Measurements from ENCODE around the gene LRMDA. TPM values are rescaled to one million over a fixed set of nuclear protein-coding genes. Genes with fewer than 3 reads are reported as not detected.
A peak's percentile ranks its signal among the peaks of the same experiment; 100 is the strongest.

Gene LRMDA
- total RNA-seq, 1 donor: 32.6 TPM

DNA sequence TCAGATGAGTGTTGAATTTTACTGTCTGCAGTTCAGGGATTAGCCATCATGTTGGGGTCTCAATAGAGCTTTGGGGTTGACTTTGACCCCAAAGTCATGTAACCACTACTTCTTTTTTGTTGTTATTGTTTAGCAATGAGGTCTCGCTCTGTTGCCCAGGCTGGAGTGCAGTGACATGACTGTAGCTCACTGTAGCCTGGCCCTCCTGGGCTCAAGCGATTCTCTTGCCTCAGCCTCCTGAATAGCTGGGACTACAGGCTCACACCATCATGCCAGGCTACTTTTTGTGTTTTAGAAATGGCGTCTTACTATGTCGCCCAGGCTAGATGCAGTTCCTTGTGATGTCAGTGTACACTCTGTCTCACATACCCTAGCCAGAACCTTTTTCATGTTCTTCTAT is 598.4 kb downstream of the LRMDA start:
- no peak for DNase-seq (ENCODE audit: low read depth in 2 of 3, low spot score in 2 of 3)

DNA sequence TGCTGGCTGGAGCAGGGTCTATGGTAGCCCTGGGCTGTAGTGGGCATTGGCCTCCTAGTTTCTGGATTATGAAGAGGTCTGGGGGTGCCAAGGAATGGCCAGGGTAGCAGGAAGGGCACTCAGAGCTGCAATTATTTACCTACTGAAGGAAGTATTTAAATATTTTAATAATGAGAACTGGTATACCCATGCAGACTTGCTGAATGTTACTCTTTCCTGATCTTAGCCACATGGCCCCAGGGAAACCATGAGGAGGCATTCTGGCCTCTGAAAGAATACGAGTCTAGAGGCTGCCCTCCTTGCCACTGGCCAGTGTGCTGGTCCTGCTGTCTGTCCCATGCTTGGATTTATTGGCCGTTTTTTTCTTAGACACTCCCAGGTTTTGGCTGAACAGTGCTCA is 599.7 kb downstream of the LRMDA start:
- DNase-seq (ENCODE audit: low read depth in 2 of 3, low spot score in 2 of 3): no peak

DNA sequence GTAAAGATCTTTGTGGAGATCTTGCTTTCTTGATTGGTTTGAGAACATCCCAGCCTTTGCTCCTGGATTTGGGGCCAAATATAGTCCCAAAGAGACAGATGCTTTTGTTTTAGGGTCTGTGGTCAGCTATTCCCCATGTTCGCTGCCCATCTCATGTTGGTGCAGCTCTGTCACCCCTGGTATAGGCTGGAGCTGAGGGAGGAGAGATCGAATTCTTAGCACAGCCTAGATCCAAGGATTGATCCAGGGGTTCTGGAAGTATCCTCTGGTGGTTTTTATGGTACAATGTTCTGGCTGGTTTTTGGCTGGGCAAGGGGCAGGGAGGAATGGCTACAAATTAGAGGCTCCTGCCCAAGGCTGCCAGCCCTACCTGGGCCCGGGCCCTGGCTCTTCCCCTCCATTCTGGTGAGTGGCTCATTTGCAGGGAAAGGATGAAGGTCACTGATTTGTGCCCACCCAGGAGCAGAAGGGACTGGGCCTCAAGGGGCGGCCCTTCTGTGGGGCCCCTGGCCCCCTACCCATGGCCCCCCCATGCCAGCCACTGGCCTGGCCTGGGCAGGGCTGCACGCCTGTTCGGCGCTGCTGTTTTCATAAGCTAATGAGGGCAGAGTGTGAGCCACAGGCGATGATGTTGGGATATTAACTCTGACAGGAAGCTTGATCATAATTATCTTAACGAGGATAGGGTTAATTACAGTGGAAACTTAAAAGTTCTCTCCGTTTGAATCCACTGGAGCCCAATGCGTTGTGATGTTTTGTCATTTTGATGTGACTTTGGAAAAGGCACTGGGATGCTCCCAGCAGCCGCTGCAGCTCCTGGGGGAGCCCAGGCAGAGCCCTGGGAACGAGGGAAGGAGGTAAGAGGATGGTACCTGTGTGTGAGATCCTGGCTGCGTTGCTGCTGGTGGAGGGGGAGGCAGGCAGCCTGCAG is 600.6 kb downstream of the LRMDA start:
- DNase-seq (ENCODE audit: low read depth in 2 of 3, low spot score in 2 of 3): no peak

DNA sequence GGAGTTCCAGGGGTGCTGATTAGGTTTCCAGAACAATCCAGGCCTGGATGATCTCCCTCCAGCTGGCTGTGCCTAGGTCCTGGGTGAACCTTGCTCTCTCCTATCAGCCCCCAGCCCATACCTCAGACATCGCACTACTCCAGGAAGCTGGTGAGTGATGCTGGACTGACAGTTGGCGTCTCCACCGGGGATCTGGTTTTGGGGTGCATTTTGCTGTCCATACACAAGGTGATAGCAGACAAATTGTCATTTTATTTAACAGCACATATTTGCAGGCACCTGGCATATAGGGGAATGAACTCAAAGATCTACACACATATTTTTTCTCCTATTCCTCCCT is 601.2 kb downstream of the LRMDA start:
- DNase-seq (ENCODE audit: low read depth in 2 of 3, low spot score in 2 of 3): no peak

DNA sequence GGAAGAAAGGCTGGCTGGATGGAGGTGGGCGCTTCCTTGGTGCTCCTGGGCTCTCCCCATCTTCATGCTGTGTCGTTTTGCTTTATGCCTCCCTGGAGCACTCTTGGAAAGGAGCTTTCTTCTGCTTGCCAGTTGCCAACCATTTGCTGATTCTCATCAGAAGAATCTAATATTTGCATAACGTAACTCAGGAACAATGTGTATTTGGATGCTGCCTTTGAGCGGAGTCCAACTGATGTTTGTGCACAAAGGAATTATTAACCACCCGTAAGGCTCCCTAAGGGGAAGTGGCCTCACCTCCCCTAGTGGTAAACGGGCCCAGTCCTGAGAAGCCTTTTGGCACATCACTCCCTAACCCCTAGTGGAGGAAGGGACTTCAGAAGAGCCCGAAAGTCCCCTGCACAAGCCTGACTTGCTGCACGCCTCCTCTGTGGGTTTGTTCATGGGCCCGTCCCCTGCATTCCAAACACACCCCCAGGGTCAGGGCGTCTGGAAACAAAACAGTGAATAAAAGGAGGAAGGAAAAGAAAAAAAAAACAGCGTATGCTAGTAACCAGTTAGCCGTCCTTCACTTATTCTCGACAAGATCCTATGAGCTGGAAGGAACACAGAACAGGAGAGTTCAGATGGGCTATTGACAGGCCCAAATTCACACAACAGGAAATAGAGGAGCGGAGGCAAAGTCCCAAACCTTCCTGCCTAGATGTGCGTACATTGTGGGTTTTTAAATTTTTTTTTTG is 602.2 kb downstream of the LRMDA start:
- DNase-seq (ENCODE audit: low read depth in 2 of 3, low spot score in 2 of 3): peak in 2 of 3 donors; percentile 35 to 74

DNA sequence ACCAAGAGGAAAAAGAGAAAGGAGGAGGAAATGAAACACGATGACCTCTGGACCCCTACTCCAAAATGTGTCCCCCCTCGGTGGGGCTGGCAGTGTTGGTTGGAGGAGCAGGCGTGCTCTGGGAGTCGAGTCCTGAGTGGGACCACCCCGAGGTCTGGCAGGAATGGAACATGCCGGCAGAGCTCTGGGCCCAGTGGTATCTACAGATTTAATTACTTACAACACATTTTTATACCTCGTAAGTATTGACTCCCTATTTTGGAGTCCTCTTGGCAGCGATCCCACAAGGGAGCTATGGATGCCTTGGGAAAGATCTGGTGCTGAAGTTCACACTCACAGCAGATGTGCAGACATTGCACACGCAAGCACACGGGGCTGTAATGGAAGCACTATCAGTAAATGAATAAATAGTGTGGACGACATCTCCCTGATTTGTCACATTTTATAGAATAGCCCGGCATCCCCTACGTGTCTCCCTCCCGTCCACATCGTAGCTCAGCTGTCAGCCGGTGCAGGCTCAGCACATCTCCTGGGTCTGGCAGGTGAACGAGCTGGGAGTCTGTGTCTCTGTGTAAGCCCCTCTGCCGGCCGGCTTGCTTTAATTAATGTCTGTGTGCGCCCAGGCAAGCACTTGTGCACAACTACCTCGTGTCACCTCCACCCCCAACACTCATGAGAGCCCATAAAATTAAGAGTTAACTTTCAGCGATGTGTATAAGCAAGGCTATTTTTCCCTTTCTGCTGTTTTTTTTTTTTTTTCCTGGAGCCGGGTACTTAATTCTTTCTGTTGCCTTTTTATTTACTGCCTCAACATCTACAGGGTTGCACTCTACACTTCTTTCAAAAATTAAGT is 603.2 kb downstream of the LRMDA start:
- no peak for DNase-seq (ENCODE audit: low read depth in 2 of 3, low spot score in 2 of 3)

DNA sequence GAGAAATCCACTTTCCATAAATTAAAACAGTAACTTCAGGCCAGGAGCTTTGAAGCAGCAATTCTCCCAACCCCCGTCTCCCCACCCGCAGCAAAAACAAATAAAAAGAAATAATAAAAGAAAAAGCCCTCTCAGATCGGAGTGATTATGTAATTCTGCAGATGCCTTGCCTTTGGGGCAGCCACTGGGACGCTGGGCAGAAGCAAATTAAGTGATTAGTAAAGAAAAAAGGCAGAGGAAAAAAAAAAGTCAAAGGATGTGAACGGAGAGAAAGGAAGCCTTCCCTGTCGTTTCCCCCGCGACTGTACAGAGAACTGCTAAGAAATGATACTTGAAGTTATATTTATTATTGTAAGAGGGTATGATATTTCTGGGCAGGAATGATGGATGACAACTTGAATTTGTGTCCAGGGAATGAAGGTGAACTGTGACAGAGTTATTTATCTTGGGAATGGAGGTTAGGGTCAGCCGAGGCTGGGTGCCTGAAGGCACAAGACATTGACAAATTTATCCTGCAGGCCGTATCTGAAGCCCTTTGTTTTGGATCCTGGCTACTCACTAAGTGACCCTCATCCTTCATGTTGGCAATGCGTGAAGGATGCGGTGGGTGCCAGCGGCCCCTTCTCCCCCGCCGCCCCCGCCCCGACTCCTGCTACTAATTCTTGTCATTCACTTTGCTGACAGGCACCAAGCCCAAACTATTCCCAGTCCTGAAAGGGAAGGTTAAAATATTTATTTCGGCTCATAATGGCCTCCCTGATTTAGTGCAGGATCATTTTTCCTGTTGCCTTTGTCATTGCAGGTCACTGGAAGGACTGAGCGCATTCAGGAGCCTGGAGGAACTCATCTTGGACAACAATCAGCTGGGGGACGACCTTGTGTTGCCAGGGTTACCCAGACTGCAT is 604.0 kb downstream of the LRMDA start:
- no peak for DNase-seq (ENCODE audit: low read depth in 2 of 3, low spot score in 2 of 3)

DNA sequence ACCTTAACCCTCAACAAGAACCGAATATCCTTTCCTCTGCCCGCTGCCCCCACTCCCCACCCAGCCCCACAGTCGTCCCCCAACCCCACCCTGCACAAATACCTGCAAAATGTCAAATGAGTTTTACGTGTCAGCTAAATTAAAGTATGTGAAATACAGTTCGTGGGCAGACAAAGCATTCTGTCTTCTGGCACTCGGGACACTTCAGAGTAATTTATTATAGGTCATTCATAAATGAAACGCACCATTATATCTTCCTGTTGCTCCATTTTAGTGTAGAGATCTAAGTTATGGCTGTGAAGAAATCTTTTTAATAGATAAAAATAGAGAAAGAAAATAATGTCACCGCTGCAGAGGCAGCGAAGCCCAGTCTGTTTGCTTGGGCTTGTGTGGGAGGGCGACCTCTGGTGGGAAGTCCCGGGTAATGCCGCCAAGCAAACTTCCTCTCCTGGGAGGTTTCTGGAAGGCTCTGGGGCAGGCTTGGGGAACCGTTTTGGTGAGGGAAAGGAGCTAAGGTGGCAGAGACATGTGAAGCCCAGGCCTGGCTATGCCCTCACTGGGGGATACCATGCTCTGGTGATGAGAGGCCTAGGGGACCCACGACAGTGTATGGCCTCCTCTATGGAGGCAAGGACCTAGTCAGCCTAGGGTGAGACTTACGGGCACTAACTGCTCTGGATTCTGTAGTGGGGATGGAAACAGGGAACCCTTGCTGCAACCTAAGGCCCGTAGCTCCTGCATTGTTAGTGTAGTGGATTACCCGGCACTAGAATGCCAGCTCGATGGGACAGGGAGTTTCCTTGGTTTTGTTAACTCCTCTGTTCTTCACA is 604.9 kb downstream of the LRMDA start:
- DNase-seq (ENCODE audit: low read depth in 2 of 3, low spot score in 2 of 3): peak in 2 of 3 donors; percentile 31 to 74

DNA sequence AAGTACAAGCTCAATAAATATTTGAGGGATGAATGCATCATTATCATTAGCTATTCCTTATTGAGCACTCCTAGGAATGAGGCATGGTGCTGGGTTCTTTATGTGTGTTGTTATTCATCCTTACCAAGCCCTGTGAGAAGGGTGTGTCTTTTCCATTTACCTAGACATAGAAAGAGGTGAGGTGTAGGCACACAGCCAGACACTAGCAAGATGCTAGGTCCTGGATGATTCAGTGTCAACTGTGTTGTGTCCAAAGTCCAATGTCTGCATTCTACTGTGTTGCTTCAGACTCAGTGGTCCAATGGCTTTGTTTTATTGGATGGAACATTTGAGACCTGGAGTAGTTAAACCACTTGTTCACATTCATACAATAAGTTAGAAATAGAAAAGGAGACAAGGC is 605.5 kb downstream of the LRMDA start:
- no peak for DNase-seq (ENCODE audit: low read depth in 2 of 3, low spot score in 2 of 3)

DNA sequence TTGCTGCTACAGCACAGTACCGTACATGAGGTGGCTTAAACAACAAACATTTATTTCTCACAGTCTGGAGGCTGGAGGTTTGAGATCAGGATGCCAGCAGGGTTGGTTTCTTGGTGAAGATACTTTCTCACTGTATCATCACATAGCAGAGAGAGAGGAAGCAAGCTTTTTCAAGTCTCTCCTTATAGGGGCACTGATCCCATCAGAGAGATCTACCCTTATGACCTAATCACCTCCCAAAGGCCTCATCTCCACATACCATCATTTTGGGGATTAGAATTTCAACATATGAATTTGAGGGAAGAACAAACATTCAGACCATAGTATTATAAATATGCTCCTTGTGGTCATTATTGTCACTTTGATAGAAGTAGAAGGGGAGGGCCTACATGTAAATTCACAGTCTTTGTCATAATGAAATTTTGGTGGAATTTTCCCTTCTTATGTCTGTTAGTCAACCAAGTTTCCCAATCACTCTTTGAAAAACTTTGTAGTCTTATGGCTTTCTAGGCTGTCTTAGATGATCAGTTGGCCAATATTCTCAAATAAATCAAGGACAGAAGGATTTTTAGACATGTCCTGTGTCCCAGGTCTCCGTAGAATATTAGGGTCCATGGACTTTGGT is 606.2 kb downstream of the LRMDA start:
- DNase-seq (ENCODE audit: low read depth in 2 of 3, low spot score in 2 of 3): no peak

DNA sequence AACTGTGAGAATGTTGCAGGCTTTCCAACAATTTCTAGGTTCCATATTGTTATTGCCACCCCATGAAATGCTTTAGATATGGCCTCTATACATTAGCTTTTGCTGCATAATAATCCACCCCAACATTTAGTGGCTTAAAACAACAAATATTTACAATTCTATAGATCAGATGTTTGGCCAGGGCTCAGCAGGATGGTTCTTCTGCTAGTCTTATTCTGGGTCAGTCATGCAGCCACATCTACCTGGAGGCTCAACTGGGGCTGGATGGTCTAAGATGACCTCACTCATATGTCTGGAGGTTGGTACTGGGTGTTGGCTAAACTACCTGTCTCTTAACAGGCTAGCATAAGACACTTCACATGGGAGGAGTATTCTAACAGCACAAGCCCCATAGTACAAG is 607.3 kb downstream of the LRMDA start:
- DNase-seq (ENCODE audit: low read depth in 2 of 3, low spot score in 2 of 3): no peak

DNA sequence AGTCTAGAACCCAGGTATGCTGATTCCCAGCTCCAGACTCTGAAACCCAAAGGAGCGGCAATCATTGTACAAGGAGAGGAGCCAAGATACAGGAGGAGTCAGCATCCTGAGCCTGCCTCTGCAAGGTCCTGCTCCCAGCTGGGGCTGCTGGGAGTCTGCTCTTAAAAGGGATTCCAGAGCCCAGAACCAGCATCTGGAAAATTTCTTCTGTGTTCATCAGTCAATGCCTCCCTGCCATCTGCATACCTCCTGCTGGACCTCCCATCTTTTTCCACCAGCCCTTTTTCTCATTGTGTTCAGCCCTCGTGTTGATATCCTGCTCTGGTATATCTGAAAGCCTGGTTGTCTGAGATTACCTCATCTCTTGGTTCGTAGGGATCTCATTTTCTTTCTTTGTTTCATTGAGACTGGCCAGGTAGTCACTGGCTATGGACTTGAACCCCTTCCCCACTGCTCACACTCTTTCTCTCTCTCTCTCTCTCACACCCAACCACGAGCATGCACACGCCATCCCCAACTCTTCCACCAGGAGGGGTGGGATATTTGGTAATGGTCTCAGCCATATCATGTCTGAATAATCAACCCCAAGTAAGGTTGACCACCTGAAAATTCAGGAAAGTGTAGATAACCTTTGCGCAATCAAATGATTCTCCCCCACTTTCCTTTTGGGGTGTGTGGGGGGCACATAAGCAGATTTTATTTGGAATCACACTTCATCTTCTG is 608.8 kb downstream of the LRMDA start:
- peak in 1 of 3 donors; percentile 10 for DNase-seq (ENCODE audit: low read depth in 2 of 3, low spot score in 2 of 3)

DNA sequence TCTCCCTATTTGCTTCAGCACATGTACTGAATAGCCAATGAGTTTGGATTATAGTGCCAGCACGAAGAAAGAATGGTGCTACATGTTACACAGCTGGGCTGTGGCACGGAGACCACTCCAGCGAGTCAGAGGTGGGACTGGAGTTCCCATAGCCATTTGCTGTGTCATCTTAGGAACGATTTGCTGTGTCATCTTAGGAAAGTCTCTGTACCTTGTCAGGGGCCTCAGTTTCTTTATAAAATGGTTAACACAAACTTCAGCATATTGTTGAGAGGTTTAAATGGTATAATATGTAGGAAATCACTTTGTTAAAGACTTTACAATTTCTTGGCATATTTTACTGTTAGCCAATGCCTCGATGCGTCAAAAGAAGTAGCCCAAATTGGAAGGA is 609.4 kb downstream of the LRMDA start:
- DNase-seq (ENCODE audit: low read depth in 2 of 3, low spot score in 2 of 3): no peak

DNA sequence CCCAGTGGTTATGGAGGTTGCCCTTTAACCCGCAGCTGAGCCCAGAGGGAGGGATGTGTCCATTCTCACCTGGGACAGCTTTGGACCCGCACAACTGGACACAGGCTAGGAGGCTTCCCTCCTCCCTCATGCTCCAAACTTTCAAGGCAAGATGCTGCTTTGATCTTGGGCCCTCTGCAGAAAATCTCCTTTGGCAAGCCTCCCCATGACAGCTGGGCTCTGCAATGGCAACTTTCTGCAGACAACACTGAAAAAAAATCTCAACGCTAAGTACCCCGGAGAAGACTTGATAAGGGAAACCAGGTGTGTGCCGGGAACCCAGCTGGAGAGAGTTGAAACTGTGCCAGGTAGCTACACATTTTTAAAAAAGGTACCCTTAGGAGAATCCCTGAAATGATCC is 610.1 kb downstream of the LRMDA start:
- no peak for DNase-seq (ENCODE audit: low read depth in 2 of 3, low spot score in 2 of 3)

DNA sequence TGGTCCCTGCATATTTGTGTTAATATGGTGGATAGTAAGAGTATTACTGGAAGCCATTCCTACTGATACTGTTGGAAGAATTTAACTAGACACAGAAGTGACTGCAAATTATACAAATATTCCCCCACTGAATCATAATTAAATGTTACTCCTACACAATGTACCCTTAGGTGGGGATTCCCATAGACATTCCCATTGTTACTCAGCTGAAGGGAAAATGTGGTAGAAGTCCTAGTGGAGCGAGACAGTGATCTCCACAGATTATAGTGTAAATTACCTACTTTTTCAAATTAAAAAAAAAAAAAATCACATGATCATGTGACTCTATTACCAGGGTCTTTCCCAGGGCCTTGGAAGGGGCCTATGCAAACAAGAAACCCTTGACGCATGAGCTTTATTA is 611.8 kb downstream of the LRMDA start:
- no peak for DNase-seq (ENCODE audit: low read depth in 2 of 3, low spot score in 2 of 3)

DNA sequence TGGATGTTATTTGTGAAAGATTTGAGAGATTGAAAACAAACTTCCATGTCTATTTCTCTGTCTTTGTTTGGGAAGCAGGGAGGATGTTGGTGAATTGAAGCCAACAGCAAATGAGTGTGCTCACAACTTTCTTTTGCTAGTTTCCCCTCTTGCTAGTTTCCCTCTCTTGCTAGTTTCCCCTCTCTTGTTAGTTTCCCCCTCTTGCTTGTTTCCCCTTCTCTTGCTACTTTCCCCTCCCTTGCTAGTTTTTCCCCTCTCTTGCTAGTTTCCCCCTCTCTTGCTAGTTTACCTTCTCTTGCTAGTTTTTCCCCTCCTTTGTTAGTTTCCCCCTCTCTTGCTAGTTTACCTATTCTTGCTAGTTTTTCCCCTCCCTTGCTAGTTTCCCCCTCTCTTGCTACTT is 613.3 kb downstream of the LRMDA start:
- no peak for DNase-seq (ENCODE audit: low read depth in 2 of 3, low spot score in 2 of 3)

DNA sequence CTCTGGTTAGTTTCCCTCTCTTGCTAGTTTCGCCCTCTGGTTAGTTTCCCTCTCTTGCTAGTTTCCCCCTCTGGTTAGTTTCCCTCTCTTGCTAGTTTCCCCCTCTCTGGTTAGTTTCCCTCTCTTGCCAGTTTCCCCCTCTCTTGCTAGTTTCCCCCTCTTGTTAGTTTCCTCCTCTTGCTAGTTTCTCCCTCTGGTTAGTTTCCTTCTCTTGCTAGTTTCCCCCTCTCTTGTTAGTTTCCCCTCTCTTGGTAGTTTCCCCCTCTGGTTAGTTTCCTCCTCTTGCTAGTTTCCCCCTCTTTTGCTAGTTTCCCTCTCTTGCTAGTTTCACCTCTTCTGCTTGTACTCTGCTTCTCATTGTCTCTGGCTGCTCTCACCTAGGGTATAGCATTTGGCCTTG is 613.8 kb downstream of the LRMDA start:
- no peak for DNase-seq (ENCODE audit: low read depth in 2 of 3, low spot score in 2 of 3)

DNA sequence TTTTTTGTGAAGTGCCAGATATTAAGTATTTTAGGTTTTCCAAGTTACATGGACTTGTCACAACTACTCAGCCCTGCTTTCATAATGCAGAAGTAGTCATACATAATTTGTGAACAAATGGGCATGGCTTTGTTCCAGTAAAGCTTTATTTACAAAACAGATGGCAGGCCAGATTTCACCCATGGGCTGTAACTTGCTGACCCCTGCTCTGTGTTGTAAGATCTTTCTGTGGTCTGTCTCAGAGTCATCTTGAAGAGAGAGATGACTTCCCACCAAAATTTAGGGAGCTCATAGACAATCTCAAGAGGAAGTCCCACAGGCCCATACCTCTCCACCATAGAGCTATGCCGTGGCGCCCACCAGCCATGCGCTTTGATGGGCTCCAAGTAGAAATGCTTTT is 616.1 kb downstream of the LRMDA start:
- DNase-seq (ENCODE audit: low read depth in 2 of 3, low spot score in 2 of 3): no peak
